GM19452 (cell line): ENCODE results near the gene ZNF680.
"Not testable (repeated sequence)": the region's sequence is repeated elsewhere in the genome, so short reads cannot be mapped to it uniquely, and the experiment has no call there.

Experiments
- ATAC-seq: cut with Tn5 transposase; IDR thresholded peaks from one replicate; pipeline ENCODE4 v1.9.1; 2021; ENCODE audit not compliant: unreplicated experiment

Gene ZNF680

GRCh38 chr7:64562626-64563278 is at the start of gene ZNF680:
Gene ZNF680, minus strand, starts transcription at chr7:64563071. Its CDS starts 117 bp downstream, at chr7:64562954.
- ATAC-seq = peak; percentile 99

- no peak for ATAC-seq
Observed at GRCh38 chr7:64612452-64612851, 49.6 kb upstream of the ZNF680 start.

- no peak for ATAC-seq
Observed at GRCh38 chr7:64611717-64612116, 48.8 kb upstream of the ZNF680 start.

- no peak for ATAC-seq
Observed at GRCh38 chr7:64610997-64611396, 48.1 kb upstream of the ZNF680 start.

- ATAC-seq = no peak
Observed at GRCh38 chr7:64608116-64608910, 45.4 kb upstream of the ZNF680 start.

GRCh38 chr7:64606385-64606784 is 43.5 kb upstream of the ZNF680 start:
- ATAC-seq = no peak

- no peak for ATAC-seq
Observed at GRCh38 chr7:64603271-64603670, 40.4 kb upstream of the ZNF680 start.

- ATAC-seq = no peak
Observed at GRCh38 chr7:64602518-64602917, 39.6 kb upstream of the ZNF680 start.

- no peak for ATAC-seq
Observed at GRCh38 chr7:64602086-64602485, 39.2 kb upstream of the ZNF680 start.

- ATAC-seq = no peak
Observed at GRCh38 chr7:64599359-64599758, 36.5 kb upstream of the ZNF680 start.

GRCh38 chr7:64590971-64591370 is 28.1 kb upstream of the ZNF680 start:
- ATAC-seq = no peak

GRCh38 chr7:64581926-64582894 is 19.3 kb upstream of the ZNF680 start:
- ATAC-seq = no peak

- ATAC-seq = no peak
Observed at GRCh38 chr7:64581391-64581790, 18.5 kb upstream of the ZNF680 start.

GRCh38 chr7:64574540-64575099 is 11.7 kb upstream of the ZNF680 start:
- no peak for ATAC-seq

- ATAC-seq = not testable (repeated sequence)
Observed at GRCh38 chr7:64570284-64570605, 7.4 kb upstream of the ZNF680 start.

- not testable (repeated sequence) for ATAC-seq
Observed at GRCh38 chr7:64569372-64570283, 6.8 kb upstream of the ZNF680 start.

GRCh38 chr7:64562256-64562625 is 630 bp downstream of the ZNF680 start:
- ATAC-seq = peak; percentile 1

GRCh38 chr7:64559206-64559605 is 3.7 kb downstream of the ZNF680 start:
- ATAC-seq = no peak

GRCh38 chr7:64558781-64559180 is 4.1 kb downstream of the ZNF680 start:
- ATAC-seq = no peak

- ATAC-seq = no peak
Observed at GRCh38 chr7:64558323-64558705, 4.6 kb downstream of the ZNF680 start.
